HEK293 (cell line): ENCODE measurements around the gene MAN1C1.

Source experiments
- CTCF ChIA-PET: fragments of 350-600 bp; formaldehyde crosslinking; extraction: SDS; loops from one replicate; lab custom pipeline; 2021; ENCODE audit warnings: antibody characterized with exemption; lab: Yijun Ruan, JAX
- POLR2A ChIA-PET: fragments of 300-600 bp; formaldehyde crosslinking; extraction: SDS; loops from one replicate; lab custom pipeline; 2020; ENCODE audit warnings: antibody characterized with exemption, inconsistent platforms; lab: Yijun Ruan, JAX
- H3K27ac ChIP-seq: fragments of 200-500 bp; sonication (Bioruptor generic); 2 replicates; pipeline ENCODE4 v1.5.1; 2014; ENCODE audit warnings: low read depth, low read length, control low read depth, inconsistent platforms; ENCODE audit errors: extremely low read depth
- H3K36me3 ChIP-seq, 2 experiments: fragments of 200-500 bp in 1 of 2; sonication (Bioruptor generic) in 1 of 2; 1 replicate in 1 of 2; 2 replicates in 1 of 2; pipeline ENCODE4 v1.5.1; 2014 to 2017; ENCODE audit warnings: inconsistent platforms in 2 of 2, low read length in 2 of 2; ENCODE audit not compliant: control insufficient read depth in 2 of 2, insufficient read depth in 1 of 2
- H3K4me1 ChIP-seq: fragments of 200-500 bp; sonication (Bioruptor generic); 2 replicates; pipeline ENCODE4 v1.5.1; 2014; ENCODE audit warnings: mild to moderate bottlenecking, low read length, inconsistent platforms; ENCODE audit not compliant: control insufficient read depth, insufficient read depth
- H3K4me3 ChIP-seq: 2 replicates; pipeline ENCODE4 v1.5.1; 2011; ENCODE audit warnings: low read depth, mild to moderate bottlenecking, control low read depth, low read length, moderate library complexity
- H3K9me3 ChIP-seq: fragments of 200-500 bp; sonication (Bioruptor generic); 2 replicates; pipeline ENCODE4 v1.5.1; 2014; ENCODE audit warnings: low read depth, low read length, inconsistent platforms; ENCODE audit not compliant: control insufficient read depth, insufficient read depth
- GLI4 ChIP-seq: fragments of 450-650 bp; formaldehyde crosslinking; IDR thresholded peaks from 2 replicates; pipeline ENCODE4 v1.5.1; 2016; ENCODE audit warnings: missing biosample characterization, missing genetic modification characterization
- IKZF3 ChIP-seq: fragments of 450-650 bp; IDR thresholded peaks from 2 replicates; pipeline ENCODE4 v1.5.0; 2018; ENCODE audit warnings: missing biosample characterization, mild to moderate bottlenecking, missing genetic modification characterization, moderate library complexity
- MYNN ChIP-seq: fragments of 450-650 bp; formaldehyde crosslinking; IDR thresholded peaks from 2 replicates; pipeline ENCODE4 v1.5.1; 2016; ENCODE audit warnings: missing biosample characterization, missing genetic modification characterization, borderline replicate concordance
- TRIM28 ChIP-seq: IDR thresholded peaks from 2 replicates; pipeline ENCODE4 v1.6.1; 2011; ENCODE audit warnings: low read length, control low read depth, borderline replicate concordance
- ZBTB20 ChIP-seq: fragments of 450-650 bp; formaldehyde crosslinking; IDR thresholded peaks from 2 replicates; pipeline ENCODE4 v1.5.1; 2016; ENCODE audit warnings: missing biosample characterization, missing genetic modification characterization
- ZFP69B ChIP-seq: fragments of 450-650 bp; formaldehyde crosslinking; IDR thresholded peaks from 2 replicates; pipeline ENCODE4 v1.5.1; 2016; ENCODE audit warnings: missing biosample characterization, missing genetic modification characterization
- ZNF112 ChIP-seq: fragments of 450-650 bp; formaldehyde crosslinking; IDR thresholded peaks from 2 replicates; pipeline ENCODE4 v1.5.0; 2017; ENCODE audit warnings: missing biosample characterization, missing genetic modification characterization
- ZNF2 ChIP-seq: fragments of 450-650 bp; formaldehyde crosslinking; IDR thresholded peaks from 2 replicates; pipeline ENCODE4 v1.5.1; 2016; ENCODE audit warnings: missing biosample characterization, missing genetic modification characterization
- ZNF248 ChIP-seq: fragments of 450-650 bp; formaldehyde crosslinking; IDR thresholded peaks from 2 replicates; pipeline ENCODE4 v1.5.1; 2017; ENCODE audit warnings: missing biosample characterization, missing genetic modification characterization
- ZNF292 ChIP-seq: fragments of 450-650 bp; formaldehyde crosslinking; IDR thresholded peaks from 2 replicates; pipeline ENCODE4 v1.5.1; 2016; ENCODE audit warnings: low read depth, missing biosample characterization, missing genetic modification characterization, borderline replicate concordance
- ZNF558 ChIP-seq: fragments of 450-650 bp; formaldehyde crosslinking; IDR thresholded peaks from 2 replicates; pipeline ENCODE4 v1.5.1; 2016; ENCODE audit warnings: missing biosample characterization, missing genetic modification characterization
- ZNF596 ChIP-seq: fragments of 450-650 bp; IDR thresholded peaks from 2 replicates; pipeline ENCODE4 v1.5.0; 2018; ENCODE audit warnings: missing biosample characterization, mild to moderate bottlenecking, missing genetic modification characterization, moderate library complexity
- ZNF629 ChIP-seq: fragments of 450-650 bp; formaldehyde crosslinking; IDR thresholded peaks from 2 replicates; pipeline ENCODE4 v1.5.1; 2017; ENCODE audit warnings: missing biosample characterization, missing genetic modification characterization
- ZNF660 ChIP-seq: fragments of 450-650 bp; IDR thresholded peaks from 2 replicates; pipeline ENCODE4 v1.5.1; 2018; ENCODE audit warnings: missing biosample characterization, mild to moderate bottlenecking, missing genetic modification characterization
- ZNF792 ChIP-seq: fragments of 450-650 bp; formaldehyde crosslinking; IDR thresholded peaks from 2 replicates; pipeline ENCODE4 v1.5.1; 2016; ENCODE audit warnings: missing biosample characterization, missing genetic modification characterization
- TF ChIP-seq, protein P1 (sequence below): fragments of 450-650 bp; formaldehyde crosslinking; IDR thresholded peaks from 2 replicates; pipeline ENCODE4 v1.5.1; 2016; ENCODE audit warnings: missing biosample characterization, missing genetic modification characterization
- TF ChIP-seq, protein P2 (sequence below): fragments of 450-650 bp; formaldehyde crosslinking; IDR thresholded peaks from 2 replicates; pipeline ENCODE4 v1.5.1; 2016; ENCODE audit warnings: missing biosample characterization, missing genetic modification characterization
- TF ChIP-seq, protein P3 (sequence below): fragments of 450-650 bp; formaldehyde crosslinking; IDR thresholded peaks from 2 replicates; pipeline ENCODE4 v1.5.1; 2017; ENCODE audit warnings: missing biosample characterization, missing genetic modification characterization
- TF ChIP-seq, protein P4 (sequence below): fragments of 450-650 bp; formaldehyde crosslinking; conservative IDR thresholded peaks from 2 replicates; pipeline ENCODE4 v1.5.1; 2016; ENCODE audit warnings: low read depth, missing biosample characterization, missing genetic modification characterization
- TF ChIP-seq, protein P5 (sequence below): fragments of 450-650 bp; formaldehyde crosslinking; IDR thresholded peaks from 2 replicates; pipeline ENCODE4; 2016; ENCODE audit warnings: missing biosample characterization, missing genetic modification characterization

MAN1C1 gene

DNA sequence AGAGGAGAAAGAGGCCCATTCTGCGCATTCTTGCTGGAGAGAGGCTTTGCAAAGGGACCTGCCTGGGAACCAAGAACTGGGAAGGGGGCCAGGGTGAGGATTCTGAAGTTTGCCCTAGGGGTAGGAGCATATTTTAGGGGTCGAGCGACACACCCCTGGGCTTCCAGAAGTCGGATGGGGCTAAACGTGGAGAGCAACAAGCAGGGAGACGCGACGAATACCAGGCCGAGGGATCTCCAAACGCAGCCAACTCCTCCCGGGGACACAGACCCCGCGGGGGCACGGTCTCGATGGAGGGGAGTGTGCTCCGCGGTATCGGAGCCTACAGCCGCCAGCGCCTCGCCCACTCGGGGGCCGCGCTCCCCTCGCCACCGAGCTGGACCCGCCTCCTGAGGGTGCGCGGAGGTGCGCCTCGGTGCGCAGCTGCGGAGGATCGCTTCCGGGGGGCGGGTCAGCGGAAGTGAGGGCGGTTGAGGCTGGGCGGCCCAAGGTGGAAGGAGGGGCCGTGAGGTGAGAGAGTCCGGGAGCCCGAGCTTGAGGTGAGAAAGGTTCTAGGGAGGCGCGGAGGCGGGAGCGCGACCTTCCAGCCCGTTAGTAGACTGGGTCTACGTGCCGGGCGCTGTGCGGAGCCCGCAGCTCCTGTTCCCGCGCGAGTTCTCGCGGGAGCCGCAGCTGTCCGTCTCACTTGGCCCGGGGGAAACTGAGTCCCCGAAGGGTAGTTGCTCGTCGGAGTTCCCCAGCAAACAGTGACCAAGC, 203.1 kb downstream of the MAN1C1 start, which contains the start of gene MTFR1L (continued):
- TF ChIP-seq, protein P1, sequence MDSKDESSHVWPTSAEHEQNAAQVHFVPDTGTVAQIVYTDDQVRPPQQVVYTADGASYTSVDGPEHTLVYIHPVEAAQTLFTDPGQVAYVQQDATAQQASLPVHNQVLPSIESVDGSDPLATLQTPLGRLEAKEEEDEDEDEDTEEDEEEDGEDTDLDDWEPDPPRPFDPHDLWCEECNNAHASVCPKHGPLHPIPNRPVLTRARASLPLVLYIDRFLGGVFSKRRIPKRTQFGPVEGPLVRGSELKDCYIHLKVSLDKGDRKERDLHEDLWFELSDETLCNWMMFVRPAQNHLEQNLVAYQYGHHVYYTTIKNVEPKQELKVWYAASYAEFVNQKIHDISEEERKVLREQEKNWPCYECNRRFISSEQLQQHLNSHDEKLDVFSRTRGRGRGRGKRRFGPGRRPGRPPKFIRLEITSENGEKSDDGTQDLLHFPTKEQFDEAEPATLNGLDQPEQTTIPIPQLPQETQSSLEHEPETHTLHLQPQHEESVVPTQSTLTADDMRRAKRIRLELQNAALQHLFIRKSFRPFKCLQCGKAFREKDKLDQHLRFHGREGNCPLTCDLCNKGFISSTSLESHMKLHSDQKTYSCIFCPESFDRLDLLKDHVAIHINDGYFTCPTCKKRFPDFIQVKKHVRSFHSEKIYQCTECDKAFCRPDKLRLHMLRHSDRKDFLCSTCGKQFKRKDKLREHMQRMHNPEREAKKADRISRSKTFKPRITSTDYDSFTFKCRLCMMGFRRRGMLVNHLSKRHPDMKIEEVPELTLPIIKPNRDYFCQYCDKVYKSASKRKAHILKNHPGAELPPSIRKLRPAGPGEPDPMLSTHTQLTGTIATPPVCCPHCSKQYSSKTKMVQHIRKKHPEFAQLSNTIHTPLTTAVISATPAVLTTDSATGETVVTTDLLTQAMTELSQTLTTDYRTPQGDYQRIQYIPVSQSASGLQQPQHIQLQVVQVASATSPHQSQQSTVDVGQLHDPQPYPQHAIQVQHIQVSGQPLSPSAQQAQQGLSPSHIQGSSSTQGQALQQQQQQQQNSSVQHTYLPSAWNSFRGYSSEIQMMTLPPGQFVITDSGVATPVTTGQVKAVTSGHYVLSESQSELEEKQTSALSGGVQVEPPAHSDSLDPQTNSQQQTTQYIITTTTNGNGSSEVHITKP, result peak; percentile 87
- no peak for TF ChIP-seq MYNN (tag by site-specific recombination)
- TF ChIP-seq, protein P2, sequence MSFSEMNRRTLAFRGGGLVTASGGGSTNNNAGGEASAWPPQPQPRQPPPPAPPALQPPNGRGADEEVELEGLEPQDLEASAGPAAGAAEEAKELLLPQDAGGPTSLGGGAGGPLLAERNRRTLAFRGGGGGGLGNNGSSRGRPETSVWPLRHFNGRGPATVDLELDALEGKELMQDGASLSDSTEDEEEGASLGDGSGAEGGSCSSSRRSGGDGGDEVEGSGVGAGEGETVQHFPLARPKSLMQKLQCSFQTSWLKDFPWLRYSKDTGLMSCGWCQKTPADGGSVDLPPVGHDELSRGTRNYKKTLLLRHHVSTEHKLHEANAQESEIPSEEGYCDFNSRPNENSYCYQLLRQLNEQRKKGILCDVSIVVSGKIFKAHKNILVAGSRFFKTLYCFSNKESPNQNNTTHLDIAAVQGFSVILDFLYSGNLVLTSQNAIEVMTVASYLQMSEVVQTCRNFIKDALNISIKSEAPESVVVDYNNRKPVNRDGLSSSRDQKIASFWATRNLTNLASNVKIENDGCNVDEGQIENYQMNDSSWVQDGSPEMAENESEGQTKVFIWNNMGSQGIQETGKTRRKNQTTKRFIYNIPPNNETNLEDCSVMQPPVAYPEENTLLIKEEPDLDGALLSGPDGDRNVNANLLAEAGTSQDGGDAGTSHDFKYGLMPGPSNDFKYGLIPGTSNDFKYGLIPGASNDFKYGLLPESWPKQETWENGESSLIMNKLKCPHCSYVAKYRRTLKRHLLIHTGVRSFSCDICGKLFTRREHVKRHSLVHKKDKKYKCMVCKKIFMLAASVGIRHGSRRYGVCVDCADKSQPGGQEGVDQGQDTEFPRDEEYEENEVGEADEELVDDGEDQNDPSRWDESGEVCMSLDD (tag by site-specific recombination), result peak; percentile 83; the same call in 1 of the 2 replicates

DNA sequence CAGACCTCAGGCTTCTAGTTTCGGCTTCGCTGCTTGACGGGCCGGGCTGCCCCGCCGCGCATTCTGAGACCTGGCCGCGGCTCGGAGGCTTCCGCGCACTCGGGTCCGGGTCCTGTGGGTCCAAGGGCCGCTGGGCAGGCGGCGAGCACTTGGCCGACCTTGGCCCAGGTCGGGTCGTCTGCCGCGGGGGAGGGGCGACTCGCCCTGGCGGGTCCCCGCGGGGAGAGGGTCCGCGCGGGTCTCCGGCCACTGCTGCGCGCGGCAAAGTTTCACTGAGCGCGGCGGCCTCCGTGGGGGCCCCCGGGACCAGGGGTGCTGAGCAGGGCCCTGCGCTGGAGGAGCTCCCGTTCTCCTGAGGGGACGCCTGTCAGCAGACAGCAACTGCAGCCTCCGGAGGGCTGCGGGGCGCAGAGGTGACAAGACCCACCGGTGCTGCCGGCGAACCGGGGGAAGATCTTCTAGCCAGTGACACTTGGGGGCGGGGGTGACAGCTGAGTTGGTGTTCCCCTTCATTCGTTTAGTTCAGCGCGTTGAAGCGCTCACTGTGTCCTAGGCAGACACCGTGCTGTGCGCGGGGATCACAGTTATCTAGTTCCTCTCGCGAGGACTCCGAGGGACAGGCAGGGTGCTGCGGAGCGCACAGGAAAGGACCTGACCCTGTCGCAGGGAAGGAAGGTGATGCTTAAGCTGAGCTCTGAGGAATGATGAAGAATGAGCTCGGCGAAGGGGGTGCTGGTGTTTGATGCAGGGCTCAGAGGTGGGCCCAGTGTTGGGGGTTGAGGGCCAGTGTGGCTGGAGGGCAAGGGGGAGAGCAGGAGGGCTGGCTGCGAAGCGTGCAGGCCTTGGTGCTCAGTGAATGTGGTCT, 203.9 kb downstream of the MAN1C1 start:
- Histone ChIP-seq H3K4me3 (peak overlapping the region; percentile 82), H3K36me3 (peaks cover 0 to 42% of the 10 kb centered on the region in 2 experiments; a peak in 1 of 3 replicates), H3K4me1 (peaks cover 6% of the 10 kb centered on the region; the same call in 1 of the 2 replicates), H3K9me3 (no peaks in the 10 kb centered on the region), H3K27ac (peak overlapping the region; percentile 55; the same call in 1 of the 2 replicates)
- CTCF ChIA-PET, result interaction anchor here (0.5 to 1.5 kb wide), 3 partner anchors 23 to 75 kb away, joined by 4 read pairs; no protein-coding TSS in a partner anchor
- POLR2A ChIA-PET, result interaction anchor here (0.8 to 2.9 kb wide), 7 partner anchors 8 to 573 kb away, joined by 3 to 7 read pairs (median 4); partner anchors contain the start of genes PAFAH2, PAQR7 and RSRP1
- TF ChIP-seq ZNF596 (tag by site-specific recombination) (no peak), ZNF629 (tag by site-specific recombination) (no peak), ZNF792 (0 out of 2 replicates have a peak, but pooled peaks have one; percentile 35), ZFP69B (tag by site-specific recombination) (peak; percentile 93), TRIM28 (no peak), ZNF292 (tag by site-specific recombination) (no peak), ZNF112 (no peak), GLI4 (tag by site-specific recombination) (no peak), ZNF660 (tag by site-specific recombination) (0 out of 2 replicates have a peak, but pooled peaks have one; percentile 8), ZBTB20 (tag by site-specific recombination) (peak; percentile 85), ZNF2 (tag by site-specific recombination) (0 out of 2 replicates have a peak, but pooled peaks have one; percentile 36), IKZF3 (tag by site-specific recombination) (no peak), ZNF558 (no peak), ZNF248 (tag by site-specific recombination) (no peak)
- TF ChIP-seq, protein P3, sequence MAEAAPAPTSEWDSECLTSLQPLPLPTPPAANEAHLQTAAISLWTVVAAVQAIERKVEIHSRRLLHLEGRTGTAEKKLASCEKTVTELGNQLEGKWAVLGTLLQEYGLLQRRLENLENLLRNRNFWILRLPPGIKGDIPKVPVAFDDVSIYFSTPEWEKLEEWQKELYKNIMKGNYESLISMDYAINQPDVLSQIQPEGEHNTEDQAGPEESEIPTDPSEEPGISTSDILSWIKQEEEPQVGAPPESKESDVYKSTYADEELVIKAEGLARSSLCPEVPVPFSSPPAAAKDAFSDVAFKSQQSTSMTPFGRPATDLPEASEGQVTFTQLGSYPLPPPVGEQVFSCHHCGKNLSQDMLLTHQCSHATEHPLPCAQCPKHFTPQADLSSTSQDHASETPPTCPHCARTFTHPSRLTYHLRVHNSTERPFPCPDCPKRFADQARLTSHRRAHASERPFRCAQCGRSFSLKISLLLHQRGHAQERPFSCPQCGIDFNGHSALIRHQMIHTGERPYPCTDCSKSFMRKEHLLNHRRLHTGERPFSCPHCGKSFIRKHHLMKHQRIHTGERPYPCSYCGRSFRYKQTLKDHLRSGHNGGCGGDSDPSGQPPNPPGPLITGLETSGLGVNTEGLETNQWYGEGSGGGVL (tag by site-specific recombination), result no peak
- TF ChIP-seq, protein P4, sequence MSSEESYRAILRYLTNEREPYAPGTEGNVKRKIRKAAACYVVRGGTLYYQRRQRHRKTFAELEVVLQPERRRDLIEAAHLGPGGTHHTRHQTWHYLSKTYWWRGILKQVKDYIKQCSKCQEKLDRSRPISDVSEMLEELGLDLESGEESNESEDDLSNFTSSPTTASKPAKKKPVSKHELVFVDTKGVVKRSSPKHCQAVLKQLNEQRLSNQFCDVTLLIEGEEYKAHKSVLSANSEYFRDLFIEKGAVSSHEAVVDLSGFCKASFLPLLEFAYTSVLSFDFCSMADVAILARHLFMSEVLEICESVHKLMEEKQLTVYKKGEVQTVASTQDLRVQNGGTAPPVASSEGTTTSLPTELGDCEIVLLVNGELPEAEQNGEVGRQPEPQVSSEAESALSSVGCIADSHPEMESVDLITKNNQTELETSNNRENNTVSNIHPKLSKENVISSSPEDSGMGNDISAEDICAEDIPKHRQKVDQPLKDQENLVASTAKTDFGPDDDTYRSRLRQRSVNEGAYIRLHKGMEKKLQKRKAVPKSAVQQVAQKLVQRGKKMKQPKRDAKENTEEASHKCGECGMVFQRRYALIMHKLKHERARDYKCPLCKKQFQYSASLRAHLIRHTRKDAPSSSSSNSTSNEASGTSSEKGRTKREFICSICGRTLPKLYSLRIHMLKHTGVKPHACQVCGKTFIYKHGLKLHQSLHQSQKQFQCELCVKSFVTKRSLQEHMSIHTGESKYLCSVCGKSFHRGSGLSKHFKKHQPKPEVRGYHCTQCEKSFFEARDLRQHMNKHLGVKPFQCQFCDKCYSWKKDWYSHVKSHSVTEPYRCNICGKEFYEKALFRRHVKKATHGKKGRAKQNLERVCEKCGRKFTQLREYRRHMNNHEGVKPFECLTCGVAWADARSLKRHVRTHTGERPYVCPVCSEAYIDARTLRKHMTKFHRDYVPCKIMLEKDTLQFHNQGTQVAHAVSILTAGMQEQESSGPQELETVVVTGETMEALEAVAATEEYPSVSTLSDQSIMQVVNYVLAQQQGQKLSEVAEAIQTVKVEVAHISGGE (tag by site-specific recombination), result no peak
- TF ChIP-seq, protein P5, sequence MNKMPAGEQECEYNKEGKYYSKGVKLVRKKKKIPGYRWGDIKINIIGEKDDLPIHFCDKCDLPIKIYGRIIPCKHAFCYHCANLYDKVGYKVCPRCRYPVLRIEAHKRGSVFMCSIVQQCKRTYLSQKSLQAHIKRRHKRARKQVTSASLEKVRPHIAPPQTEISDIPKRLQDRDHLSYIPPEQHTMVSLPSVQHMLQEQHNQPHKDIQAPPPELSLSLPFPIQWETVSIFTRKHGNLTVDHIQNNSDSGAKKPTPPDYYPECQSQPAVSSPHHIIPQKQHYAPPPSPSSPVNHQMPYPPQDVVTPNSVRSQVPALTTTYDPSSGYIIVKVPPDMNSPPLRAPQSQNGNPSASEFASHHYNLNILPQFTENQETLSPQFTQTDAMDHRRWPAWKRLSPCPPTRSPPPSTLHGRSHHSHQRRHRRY (tag by site-specific recombination), result 0 out of 2 replicates have a peak, but pooled peaks have one; percentile 2
